IMR-90 (cell line): ENCODE data around the gene CLDN9.

Experiments
- BHLHE40 ChIP-seq: fragments of 150-350 bp; IDR thresholded peaks from 2 replicates; pipeline ENCODE4 v1.6.1; 2016; ENCODE audit warnings: mild to moderate bottlenecking, low read depth, low read length
- CEBPB ChIP-seq: IDR thresholded peaks from 2 replicates; pipeline ENCODE4 v1.6.1; 2012; ENCODE audit warnings: low read depth, low read length, improper control_type of control experiment
- ELK1 ChIP-seq: fragments of 150-350 bp; IDR thresholded peaks from 2 replicates; pipeline ENCODE4 v1.6.1; 2016; ENCODE audit warnings: low read depth, mild to moderate bottlenecking, low read length, moderate library complexity, borderline replicate concordance
- FOS ChIP-seq: fragments of 150-350 bp; IDR thresholded peaks from 2 replicates; pipeline ENCODE4 v1.6.1; 2016; ENCODE audit warnings: low read depth, low read length
- MAFK ChIP-seq: IDR thresholded peaks from 2 replicates; pipeline ENCODE4 v1.6.1; 2012; ENCODE audit warnings: low read depth, low read length, improper control_type of control experiment
- MAZ ChIP-seq: IDR thresholded peaks from 2 replicates; pipeline ENCODE4 v1.6.1; 2012; ENCODE audit warnings: low read depth, mild to moderate bottlenecking, low read length, improper control_type of control experiment, moderate library complexity, borderline replicate concordance
- NFE2L2 ChIP-seq: fragments of 150-350 bp; IDR thresholded peaks from 2 replicates; pipeline ENCODE4 v1.6.1; 2016; ENCODE audit warnings: low read depth, mild to moderate bottlenecking, low read length
- POLR2A ChIP-seq: IDR thresholded peaks from 2 replicates; pipeline ENCODE4 v1.6.1; 2012; ENCODE audit warnings: mild to moderate bottlenecking, low read depth, low read length
- RAD21 ChIP-seq: IDR thresholded peaks from 2 replicates; pipeline ENCODE4 v1.6.1; 2012; ENCODE audit warnings: low read length, improper control_type of control experiment
- RFX5 ChIP-seq: IDR thresholded peaks from 2 replicates; pipeline ENCODE4 v1.8.0; 2012; ENCODE audit warnings: low read depth, mild to moderate bottlenecking, low read length, moderate library complexity
- SMC3 ChIP-seq: fragments of 150-350 bp; IDR thresholded peaks from 2 replicates; pipeline ENCODE4 v1.6.1; 2016; ENCODE audit warnings: low read depth, mild to moderate bottlenecking, antibody characterized with exemption, low read length, moderate library complexity
- TF ChIP-seq, protein P1 (sequence below): conservative IDR thresholded peaks from 2 replicates; pipeline ENCODE4 v1.5.1; 2012; ENCODE audit warnings: mild to moderate bottlenecking, low read depth, low read length, improper control_type of control experiment
- TF ChIP-seq, protein P2 (sequence below): fragments of 150-350 bp; IDR thresholded peaks from 2 replicates; pipeline ENCODE4 v1.6.1; 2017; ENCODE audit warnings: mild to moderate bottlenecking, antibody characterized with exemption, low read length, low read depth

DNA sequence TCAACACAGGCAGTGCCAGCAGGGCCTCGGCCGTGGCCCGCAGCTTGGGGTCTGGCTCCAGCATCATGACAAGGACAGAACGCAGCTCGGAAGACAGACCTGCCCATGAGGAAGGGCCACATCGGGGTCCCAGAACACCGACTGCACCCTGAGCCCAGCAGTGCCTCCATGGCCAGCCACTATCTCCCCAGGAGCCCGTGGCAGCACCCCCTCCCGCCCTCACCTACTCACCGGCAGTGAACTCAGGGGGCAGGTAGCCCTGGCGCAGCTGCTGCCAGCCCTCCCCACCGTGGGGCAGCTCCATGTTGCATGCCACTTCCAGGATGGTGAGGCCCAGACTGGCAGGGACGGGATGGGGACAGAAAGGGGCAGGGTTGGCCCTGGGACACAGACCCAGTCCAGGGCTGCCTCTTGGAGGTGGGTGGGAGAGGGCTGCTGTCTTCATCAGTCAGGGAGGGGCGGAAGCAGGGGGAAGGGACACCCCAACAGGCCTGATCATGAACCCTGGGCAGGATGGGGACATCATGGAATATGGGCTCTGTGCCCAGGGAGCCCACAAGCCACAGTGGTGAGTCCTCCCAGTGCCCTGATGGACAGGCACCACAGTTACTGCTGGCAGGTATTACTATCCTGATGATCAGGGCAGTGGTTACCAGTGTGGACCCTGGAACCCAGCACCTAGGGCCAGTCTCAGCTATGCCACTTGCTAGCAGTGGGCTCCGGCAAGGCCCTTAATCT is 38.2 kb upstream of the CLDN9 start:
- TF ChIP-seq, protein P1, sequence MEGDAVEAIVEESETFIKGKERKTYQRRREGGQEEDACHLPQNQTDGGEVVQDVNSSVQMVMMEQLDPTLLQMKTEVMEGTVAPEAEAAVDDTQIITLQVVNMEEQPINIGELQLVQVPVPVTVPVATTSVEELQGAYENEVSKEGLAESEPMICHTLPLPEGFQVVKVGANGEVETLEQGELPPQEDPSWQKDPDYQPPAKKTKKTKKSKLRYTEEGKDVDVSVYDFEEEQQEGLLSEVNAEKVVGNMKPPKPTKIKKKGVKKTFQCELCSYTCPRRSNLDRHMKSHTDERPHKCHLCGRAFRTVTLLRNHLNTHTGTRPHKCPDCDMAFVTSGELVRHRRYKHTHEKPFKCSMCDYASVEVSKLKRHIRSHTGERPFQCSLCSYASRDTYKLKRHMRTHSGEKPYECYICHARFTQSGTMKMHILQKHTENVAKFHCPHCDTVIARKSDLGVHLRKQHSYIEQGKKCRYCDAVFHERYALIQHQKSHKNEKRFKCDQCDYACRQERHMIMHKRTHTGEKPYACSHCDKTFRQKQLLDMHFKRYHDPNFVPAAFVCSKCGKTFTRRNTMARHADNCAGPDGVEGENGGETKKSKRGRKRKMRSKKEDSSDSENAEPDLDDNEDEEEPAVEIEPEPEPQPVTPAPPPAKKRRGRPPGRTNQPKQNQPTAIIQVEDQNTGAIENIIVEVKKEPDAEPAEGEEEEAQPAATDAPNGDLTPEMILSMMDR: no peak
- no peak for TF ChIP-seq MAFK
- TF ChIP-seq, protein P2, sequence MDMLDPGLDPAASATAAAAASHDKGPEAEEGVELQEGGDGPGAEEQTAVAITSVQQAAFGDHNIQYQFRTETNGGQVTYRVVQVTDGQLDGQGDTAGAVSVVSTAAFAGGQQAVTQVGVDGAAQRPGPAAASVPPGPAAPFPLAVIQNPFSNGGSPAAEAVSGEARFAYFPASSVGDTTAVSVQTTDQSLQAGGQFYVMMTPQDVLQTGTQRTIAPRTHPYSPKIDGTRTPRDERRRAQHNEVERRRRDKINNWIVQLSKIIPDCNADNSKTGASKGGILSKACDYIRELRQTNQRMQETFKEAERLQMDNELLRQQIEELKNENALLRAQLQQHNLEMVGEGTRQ: no peak
- TF ChIP-seq BHLHE40: no peak
- TF ChIP-seq POLR2A: no peak
- TF ChIP-seq CEBPB: no peak
- TF ChIP-seq RFX5: no peak
- TF ChIP-seq FOS: no peak
- no peak for TF ChIP-seq RAD21
- TF ChIP-seq MAZ: no peak
- TF ChIP-seq SMC3: no peak
- no peak for TF ChIP-seq ELK1
- no peak for TF ChIP-seq NFE2L2
